GM18520 (cell line): Measurements from ENCODE around the gene WDR72.
"Not testable (repeated sequence)": the region's sequence is repeated elsewhere in the genome, so short reads cannot be mapped to it uniquely, and the experiment has no call there.

Experiments used
- ATAC-seq: cut with Tn5 transposase; IDR thresholded peaks from one replicate; pipeline ENCODE4 v1.9.1; 2021; ENCODE audit not compliant: unreplicated experiment

The WDR72 gene

GRCh38 chr15:53710906-53711305 is 48.6 kb downstream of the WDR72 start:
- ATAC-seq, result no peak

GRCh38 chr15:53709821-53710220 is 49.6 kb downstream of the WDR72 start:
- ATAC-seq, result no peak

- no peak for ATAC-seq
These were observed 64.1 kb downstream of the WDR72 start for GRCh38 chr15:53695365-53695764.

- ATAC-seq, result no peak
These were observed 65.0 kb downstream of the WDR72 start for GRCh38 chr15:53694476-53694874.

GRCh38 chr15:53693729-53694475 is 65.6 kb downstream of the WDR72 start:
- no peak for ATAC-seq

GRCh38 chr15:53684162-53684561 is 75.3 kb downstream of the WDR72 start:
- not testable (repeated sequence) for ATAC-seq

- ATAC-seq, result no peak
These were observed 78.4 kb downstream of the WDR72 start for GRCh38 chr15:53681056-53681455.

- no peak for ATAC-seq
These were observed 83.6 kb downstream of the WDR72 start for GRCh38 chr15:53675832-53676231.

- ATAC-seq, result no peak
These were observed 87.9 kb downstream of the WDR72 start for GRCh38 chr15:53671545-53671944.

GRCh38 chr15:53670701-53671100 is 88.8 kb downstream of the WDR72 start:
- ATAC-seq, result no peak

GRCh38 chr15:53665930-53666329 is 93.5 kb downstream of the WDR72 start:
- ATAC-seq, result no peak

- ATAC-seq, result no peak
These were observed 100.5 kb downstream of the WDR72 start for GRCh38 chr15:53658827-53659555.

GRCh38 chr15:53658255-53658654 is 101.2 kb downstream of the WDR72 start:
- no peak for ATAC-seq

GRCh38 chr15:53648934-53649333 is 110.5 kb downstream of the WDR72 start:
- ATAC-seq, result no peak

- no peak for ATAC-seq
These were observed 114.8 kb downstream of the WDR72 start for GRCh38 chr15:53644660-53645059.

GRCh38 chr15:53634517-53635106 is 124.9 kb downstream of the WDR72 start:
- ATAC-seq, result no peak

- no peak for ATAC-seq
These were observed 132.2 kb downstream of the WDR72 start for GRCh38 chr15:53627279-53627678.

GRCh38 chr15:53625962-53626845 is 133.3 kb downstream of the WDR72 start:
- no peak for ATAC-seq

GRCh38 chr15:53625260-53625659 is 134.2 kb downstream of the WDR72 start:
- ATAC-seq, result no peak

GRCh38 chr15:53618461-53618860 is 141.0 kb downstream of the WDR72 start:
- no peak for ATAC-seq
